ENCODE measurements around the gene DPM2. TPM values are rescaled to one million over a fixed set of nuclear protein-coding genes. Genes with fewer than 3 reads are reported as not detected.

DPM2 gene
- polyA plus RNA-seq, 2 of the 4 experiments (the other 2 are of a cell fraction), result 41.9 to 45.9 TPM

GRCh38 chr9:127929625-127929979 is 8.1 kb downstream of the DPM2 start:
- H3K4me1 ChIP-seq, result peaks cover 44% of the 10 kb centered on the region
- ChIA-PET POLR2A (no interaction called here), CTCF (interaction anchor here (0.6 to 35.7 kb wide), 7 partner anchors 9 to 194 kb away, joined by 3 to 827 read pairs (median 13); partner anchors contain the start of gene TOR2A)
- no peak for TF ChIP-seq MAFK (IDR thresholded peaks at IDR 0.05; ENCODE audit: partially characterized antibody)
- no peak; the same call in 1 of the 2 replicates for TF ChIP-seq POLR2AphosphoS2 (conservative IDR thresholded peaks at IDR 0.05; ENCODE audit: low read length)
- TF ChIP-seq, protein P1, sequence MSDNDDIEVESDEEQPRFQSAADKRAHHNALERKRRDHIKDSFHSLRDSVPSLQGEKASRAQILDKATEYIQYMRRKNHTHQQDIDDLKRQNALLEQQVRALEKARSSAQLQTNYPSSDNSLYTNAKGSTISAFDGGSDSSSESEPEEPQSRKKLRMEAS (IDR thresholded peaks at IDR 0.05), result no peak
- no peak for TF ChIP-seq JUN (IDR thresholded peaks at IDR 0.05)
- TF ChIP-seq EHF (CRISPR knock-in tag; IDR thresholded peaks at IDR 0.05), result no peak
- TF ChIP-seq ZSCAN20 (CRISPR knock-in tag; IDR thresholded peaks at IDR 0.05), result no peak
- DNase-seq (ENCODE audit: low read depth in 1 of 2, low spot score in 1 of 2) (no peak), FAIRE-seq (no peak), ATAC-seq (no peak)
- H3K4me2 ChIP-seq, result peak overlapping the region; percentile 98; the same call in 2 of the 3 replicates
- WGBS (ENCODE audit: missing lambda C conversion rate), result 95% methylated on average over 4 of the region's 10 CpGs
- no peaks in the 10 kb centered on the region for H3K9me3 ChIP-seq
- peak overlapping the region in 1 of 2 experiments; percentile 83; a peak in 2 of 6 replicates for H3K27ac ChIP-seq
- H3K4me3 ChIP-seq, result no peak overlapping the region

DNA sequence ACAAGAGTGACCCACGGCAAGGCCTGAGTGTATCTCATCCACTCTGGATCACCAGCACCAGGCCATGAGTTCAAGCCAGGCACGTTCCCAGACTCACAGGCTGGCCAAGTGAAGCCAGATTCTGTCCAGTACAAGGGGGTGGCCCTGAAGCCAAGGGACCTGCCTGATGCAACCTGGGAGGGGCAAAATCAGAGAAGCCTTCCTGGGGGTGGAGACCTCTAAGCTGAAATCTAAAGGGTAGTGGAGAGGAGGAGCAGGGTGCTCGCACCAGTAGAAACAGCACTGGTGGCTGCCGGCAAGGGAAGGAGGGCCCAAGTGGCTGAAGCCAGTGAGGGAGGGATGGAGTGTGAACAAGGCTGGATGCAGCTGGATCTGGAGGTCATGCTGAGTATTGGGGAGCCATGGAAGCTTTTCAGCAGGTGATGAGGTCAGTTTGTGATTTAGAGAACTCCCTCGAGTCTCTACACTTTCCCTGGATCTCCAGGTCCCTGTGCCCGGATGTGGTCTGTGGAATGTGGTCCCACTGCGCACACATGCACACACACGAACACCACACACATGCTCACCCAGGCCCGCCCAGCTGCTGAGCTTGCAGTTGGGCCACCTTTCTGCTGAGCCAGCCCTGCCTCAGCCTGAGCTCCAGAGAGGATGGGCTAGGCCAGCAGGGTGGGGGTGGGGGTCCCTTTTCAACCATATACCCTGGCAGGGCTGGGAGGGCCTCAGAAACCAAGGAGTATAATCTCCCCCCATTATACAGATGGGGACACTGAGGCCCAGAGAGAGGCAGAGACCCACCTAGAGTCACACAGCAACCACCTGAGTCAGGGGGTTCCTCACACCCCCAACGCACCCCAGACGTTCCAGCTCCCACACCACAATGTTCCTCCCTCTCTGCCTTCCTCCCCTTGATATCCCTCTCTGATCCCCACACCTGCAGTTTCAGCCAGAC is 8.7 kb downstream of the DPM2 start:
- Histone ChIP-seq H3K4me3 (no peak overlapping the region), H3K4me1 (peaks cover 47% of the 10 kb centered on the region), H3K4me2 (peak overlapping the region; percentile 33; the same call in 2 of the 3 replicates), H3K27ac (peak overlapping the region; percentile 18 to 83; a peak in 5 of 6 replicates), H3K9me3 (no peaks in the 10 kb centered on the region)
- no peak for ATAC-seq
- ChIA-PET CTCF (interaction anchor here (0.6 to 35.7 kb wide), 7 partner anchors 8 to 194 kb away, joined by 3 to 827 read pairs (median 13); partner anchors contain the start of gene TOR2A), POLR2A (interaction anchor here (0.6 kb wide), 1 partner anchor 12 kb away, joined by 5 read pairs; the partner anchor contains the start of gene ST6GALNAC4)
- 78% methylated on average over 11 of the region's 11 CpGs for WGBS (ENCODE audit: missing lambda C conversion rate)
- no peak for FAIRE-seq
- peak in 1 of 2 experiments; percentile 52 for DNase-seq (ENCODE audit: low read depth in 1 of 2, low spot score in 1 of 2)
- TF ChIP-seq USF2 (IDR thresholded peaks at IDR 0.05), result no peak
- no peak for TF ChIP-seq HOXA7 (CRISPR knock-in tag; IDR thresholded peaks at IDR 0.05)
- no peak for TF ChIP-seq ESRRA (IDR thresholded peaks at IDR 0.05; ENCODE audit: borderline replicate concordance, low read length)
- no peak for TF ChIP-seq RNF2 (IDR thresholded peaks at IDR 0.05; ENCODE audit: borderline replicate concordance, low read depth)
- TF ChIP-seq, protein P2, sequence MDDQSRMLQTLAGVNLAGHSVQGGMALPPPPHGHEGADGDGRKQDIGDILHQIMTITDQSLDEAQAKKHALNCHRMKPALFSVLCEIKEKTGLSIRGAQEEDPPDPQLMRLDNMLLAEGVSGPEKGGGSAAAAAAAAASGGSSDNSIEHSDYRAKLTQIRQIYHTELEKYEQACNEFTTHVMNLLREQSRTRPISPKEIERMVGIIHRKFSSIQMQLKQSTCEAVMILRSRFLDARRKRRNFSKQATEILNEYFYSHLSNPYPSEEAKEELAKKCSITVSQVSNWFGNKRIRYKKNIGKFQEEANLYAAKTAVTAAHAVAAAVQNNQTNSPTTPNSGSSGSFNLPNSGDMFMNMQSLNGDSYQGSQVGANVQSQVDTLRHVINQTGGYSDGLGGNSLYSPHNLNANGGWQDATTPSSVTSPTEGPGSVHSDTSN (IDR thresholded peaks at IDR 0.05), result peak; percentile 55; the same call in 1 of the 2 replicates
- TF ChIP-seq, protein P3, sequence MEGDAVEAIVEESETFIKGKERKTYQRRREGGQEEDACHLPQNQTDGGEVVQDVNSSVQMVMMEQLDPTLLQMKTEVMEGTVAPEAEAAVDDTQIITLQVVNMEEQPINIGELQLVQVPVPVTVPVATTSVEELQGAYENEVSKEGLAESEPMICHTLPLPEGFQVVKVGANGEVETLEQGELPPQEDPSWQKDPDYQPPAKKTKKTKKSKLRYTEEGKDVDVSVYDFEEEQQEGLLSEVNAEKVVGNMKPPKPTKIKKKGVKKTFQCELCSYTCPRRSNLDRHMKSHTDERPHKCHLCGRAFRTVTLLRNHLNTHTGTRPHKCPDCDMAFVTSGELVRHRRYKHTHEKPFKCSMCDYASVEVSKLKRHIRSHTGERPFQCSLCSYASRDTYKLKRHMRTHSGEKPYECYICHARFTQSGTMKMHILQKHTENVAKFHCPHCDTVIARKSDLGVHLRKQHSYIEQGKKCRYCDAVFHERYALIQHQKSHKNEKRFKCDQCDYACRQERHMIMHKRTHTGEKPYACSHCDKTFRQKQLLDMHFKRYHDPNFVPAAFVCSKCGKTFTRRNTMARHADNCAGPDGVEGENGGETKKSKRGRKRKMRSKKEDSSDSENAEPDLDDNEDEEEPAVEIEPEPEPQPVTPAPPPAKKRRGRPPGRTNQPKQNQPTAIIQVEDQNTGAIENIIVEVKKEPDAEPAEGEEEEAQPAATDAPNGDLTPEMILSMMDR (IDR thresholded peaks at IDR 0.05), result no peak
- no peak for TF ChIP-seq TP53 (CRISPR knock-in tag; IDR thresholded peaks at IDR 0.05)

- peaks cover 53% of the 10 kb centered on the region for H3K4me1 ChIP-seq
- 63% methylated on average over 15 of the region's 24 CpGs for whole genome bisulfite sequencing (ENCODE audit: missing lambda C conversion rate)
- ATAC-seq (no peak), DNase-seq (ENCODE audit: low read depth in 1 of 2, low spot score in 1 of 2) (no peak), FAIRE-seq (no peak)
- no peak for TF ChIP-seq RARB (CRISPR knock-in tag; IDR thresholded peaks at IDR 0.05)
- TF ChIP-seq JUNB (IDR thresholded peaks at IDR 0.05), result no peak
- TF ChIP-seq, protein P3 (IDR thresholded peaks at IDR 0.05), result no peak
- TF ChIP-seq HES2 (IDR thresholded peaks at IDR 0.05), result no peak
- TF ChIP-seq FOSB (CRISPR knock-in tag; IDR thresholded peaks at IDR 0.05), result no peak
- TF ChIP-seq EHMT2 (IDR thresholded peaks at IDR 0.05; ENCODE audit: low read depth), result no peak
- H3K9me3 ChIP-seq, result no peaks in the 10 kb centered on the region
- ChIA-PET POLR2A (interaction anchor here (1.0 kb wide), 1 partner anchor 11 kb away, joined by 5 read pairs; the partner anchor contains the start of gene ST6GALNAC4), CTCF (interaction anchor here (0.6 to 3.4 kb wide), 4 partner anchors 15 to 190 kb away, joined by 3 to 26 read pairs (median 8); no protein-coding TSS in a partner anchor)
- H3K4me2 ChIP-seq, result peak overlapping the region; percentile 33; the same call in 2 of the 3 replicates
- H3K4me3 ChIP-seq, result no peak overlapping the region
- H3K27ac ChIP-seq, result peak overlapping the region; percentile 18 to 83; a peak in 5 of 6 replicates
Measured at GRCh38 chr9:127927988-127928675, 9.5 kb downstream of the DPM2 start.

All from A549 (cell line).